SJSA1 (cell line): ENCODE measurements around the gene KCNE5. TPM values are rescaled to one million over a fixed set of nuclear protein-coding genes. Genes with fewer than 3 reads are reported as not detected.
"Not testable (repeated sequence)": the region's sequence is repeated elsewhere in the genome, so short reads cannot be mapped to it uniquely, and the experiment has no call there.

Experiments
- DNase-seq, 2 experiments: peaks; one replicate each; pipeline ENCODE4 v3.0.0-alpha.2; 2015 to 2020; ENCODE audit warnings: low spot score in 2 of 2, low read depth in 1 of 2
- H3K27ac ChIP-seq: fragments of 250-450 bp; sonication (Bioruptor Pico); 2 replicates; pipeline ENCODE4 v1.5.1; 2020; ENCODE audit warnings: mild to moderate bottlenecking, moderate library complexity
- H3K27me3 ChIP-seq: fragments of 250-450 bp; sonication (Bioruptor Pico); replicated peaks from 2 replicates; pipeline ENCODE4 v1.5.1; 2020; ENCODE audit warnings: mild to moderate bottlenecking, moderate library complexity
- H3K36me3 ChIP-seq: fragments of 250-450 bp; sonication (Bioruptor Pico); 2 replicates; pipeline ENCODE4 v1.5.1; 2020; ENCODE audit warnings: mild to moderate bottlenecking
- H3K4me1 ChIP-seq: fragments of 250-450 bp; sonication (Bioruptor Pico); replicated peaks from 2 replicates; pipeline ENCODE4 v1.6.1; 2021; ENCODE audit warnings: mild to moderate bottlenecking
- H3K4me3 ChIP-seq: fragments of 250-450 bp; sonication (Bioruptor Pico); 2 replicates; pipeline ENCODE4 v1.5.1; 2020; ENCODE audit warnings: mild to moderate bottlenecking
- H3K9me3 ChIP-seq: fragments of 250-450 bp; sonication (Bioruptor Pico); replicated peaks from 2 replicates; pipeline ENCODE4 v1.5.1; 2020; ENCODE audit warnings: mild to moderate bottlenecking
- total RNA-seq: library from RNA; depleted of rRNA; stranded (reverse); fragments of >200 nt; shearing (Covaris generic); gene quantifications from 2 replicates; pipeline ENCODE4 v1.2.3, GENCODE V29; 2014

Gene KCNE5
- total RNA-seq, 1 experiment from 2014 or later, result not detected

DNA sequence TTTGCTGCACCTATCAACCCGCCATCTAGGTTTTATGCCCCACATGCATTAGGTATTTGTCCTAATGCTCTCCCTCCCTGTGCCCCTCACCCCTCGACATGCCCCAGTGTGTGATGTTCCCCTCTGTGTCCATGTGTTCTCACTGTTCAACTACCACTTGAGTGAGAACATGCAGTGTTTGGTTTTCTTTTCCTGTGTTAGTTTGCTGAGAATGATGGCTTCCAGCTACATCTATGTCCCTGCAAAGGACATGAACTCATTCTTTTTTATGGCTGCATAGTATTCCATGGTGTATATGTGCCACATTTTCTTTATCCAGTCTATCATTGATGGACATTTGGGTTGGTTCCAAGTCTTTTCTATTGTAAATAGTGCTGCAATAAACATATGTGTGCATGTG is 12.5 kb upstream of the KCNE5 start:
- not testable (repeated sequence) for H3K4me3 ChIP-seq, H3K9me3 ChIP-seq, H3K4me1 ChIP-seq, H3K36me3 ChIP-seq, DNase-seq, H3K27ac ChIP-seq, H3K27me3 ChIP-seq

GRCh38 chrX:109635146-109635545 is 10.2 kb upstream of the KCNE5 start:
- H3K27me3 ChIP-seq, result no peaks in the 10 kb centered on the region
- no peaks in the 10 kb centered on the region for H3K36me3 ChIP-seq
- no peak overlapping the region for H3K27ac ChIP-seq
- H3K9me3 ChIP-seq, result no peaks in the 10 kb centered on the region
- H3K4me1 ChIP-seq, result no peaks in the 10 kb centered on the region
- H3K4me3 ChIP-seq, result no peak overlapping the region
- DNase-seq, result peak in 1 of 2 experiments; percentile 2

DNA sequence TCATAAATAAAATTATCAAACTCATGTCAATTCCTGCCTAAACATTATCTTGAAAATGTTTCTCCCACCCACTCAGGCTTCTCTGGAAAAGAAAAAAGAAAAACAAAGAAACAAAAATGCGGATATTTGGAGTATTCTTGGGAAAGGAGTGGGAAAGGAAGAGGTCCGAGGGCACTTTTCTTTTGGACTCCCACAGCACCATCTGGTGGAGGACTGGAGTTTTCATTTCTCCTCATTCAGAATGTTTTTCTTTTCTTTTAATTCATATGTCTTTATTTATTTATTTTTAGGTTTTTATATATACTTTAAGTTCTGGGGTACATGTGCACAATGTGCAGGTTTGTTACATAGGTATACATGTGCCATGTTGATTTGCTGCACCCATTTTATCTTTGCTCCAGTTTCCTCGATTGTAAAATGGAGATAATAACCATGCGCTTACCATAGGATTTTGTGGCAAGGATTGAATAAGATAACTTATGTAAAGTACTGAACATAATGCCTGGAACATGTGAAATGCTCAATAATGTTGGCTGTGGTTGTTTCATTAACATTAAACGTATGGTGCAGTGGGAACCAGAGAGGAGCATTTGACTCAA is 8.0 kb upstream of the KCNE5 start:
- Histone ChIP-seq H3K27me3 (no peaks in the 10 kb centered on the region), H3K4me3 (no peak overlapping the region), H3K4me1 (no peaks in the 10 kb centered on the region), H3K9me3 (no peaks in the 10 kb centered on the region), H3K36me3 (no peaks in the 10 kb centered on the region), H3K27ac (no peak overlapping the region)
- peak in 1 of 2 experiments; percentile 1 for DNase-seq

DNA sequence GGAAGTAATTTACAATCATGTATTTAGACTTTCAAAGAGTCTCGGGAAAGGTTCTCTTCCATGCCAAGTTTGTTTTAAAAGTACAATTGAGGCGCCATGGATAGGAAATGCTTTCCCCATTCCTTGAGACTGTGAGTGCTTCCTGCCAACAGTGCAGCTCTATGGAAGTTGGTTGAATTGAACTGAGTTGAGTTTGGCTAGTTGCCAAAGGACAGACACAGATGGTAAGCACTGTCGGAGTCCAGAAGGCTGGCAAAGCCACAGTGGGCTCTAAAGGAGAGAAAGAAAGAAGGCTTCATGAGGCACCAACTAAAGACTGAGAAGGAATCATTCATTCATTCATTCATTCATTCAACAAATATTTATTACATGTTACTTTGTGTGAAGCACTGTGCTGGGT is 4.3 kb upstream of the KCNE5 start:
- DNase-seq, result no peak
- no peaks in the 10 kb centered on the region for H3K27me3 ChIP-seq
- H3K9me3 ChIP-seq, result no peaks in the 10 kb centered on the region
- H3K27ac ChIP-seq, result no peak overlapping the region
- H3K36me3 ChIP-seq, result no peaks in the 10 kb centered on the region
- no peak overlapping the region for H3K4me3 ChIP-seq
- H3K4me1 ChIP-seq, result no peaks in the 10 kb centered on the region

DNA sequence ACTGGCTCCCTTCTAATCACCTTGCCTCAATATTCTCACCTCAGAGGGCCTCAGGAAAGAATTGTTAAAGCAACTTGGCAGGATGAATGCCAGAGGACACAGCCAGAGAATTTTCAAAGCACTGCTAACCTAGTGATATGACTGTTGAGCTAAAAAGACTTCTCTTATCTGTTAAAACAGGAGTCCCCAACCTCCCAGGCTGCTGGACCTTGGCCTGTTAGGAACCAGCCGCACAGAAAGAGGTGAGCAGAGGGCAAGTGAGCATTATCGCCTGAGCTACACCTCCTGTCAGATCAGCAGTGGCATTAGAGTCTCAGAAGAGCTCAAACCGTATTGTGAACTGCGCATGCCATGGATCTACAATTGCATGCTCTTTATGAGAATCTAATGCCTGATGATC is 1.7 kb upstream of the KCNE5 start:
- Histone ChIP-seq H3K27ac (no peak overlapping the region), H3K36me3 (no peaks in the 10 kb centered on the region), H3K27me3 (no peaks in the 10 kb centered on the region), H3K4me3 (no peak overlapping the region), H3K9me3 (no peaks in the 10 kb centered on the region), H3K4me1 (no peaks in the 10 kb centered on the region)
- DNase-seq, result no peak

DNA sequence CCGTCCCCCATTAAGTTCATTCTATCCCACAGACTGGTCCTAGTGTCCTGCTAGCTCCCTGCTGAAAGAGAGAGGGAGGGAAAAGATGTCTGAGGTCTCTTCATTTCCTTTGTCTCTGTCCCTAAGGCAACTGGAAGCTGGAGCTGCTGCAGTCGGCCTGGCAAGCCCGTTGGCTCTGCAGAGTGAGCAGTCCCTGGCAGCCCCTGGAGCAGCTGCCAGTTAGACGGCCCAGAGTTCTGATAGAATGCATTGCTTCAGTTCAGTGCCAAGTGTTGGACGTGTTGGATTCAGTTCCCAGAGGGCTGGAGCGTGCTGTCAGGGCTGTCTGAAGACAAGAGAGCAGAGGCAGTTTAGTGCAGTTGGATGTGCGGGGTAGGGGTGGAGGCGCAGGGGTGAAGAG is 975 bp downstream of the KCNE5 start:
- no peaks in the 10 kb centered on the region for H3K9me3 ChIP-seq
- DNase-seq, result no peak
- no peak overlapping the region for H3K27ac ChIP-seq
- H3K27me3 ChIP-seq, result no peaks in the 10 kb centered on the region
- H3K4me1 ChIP-seq, result no peaks in the 10 kb centered on the region
- no peak overlapping the region for H3K4me3 ChIP-seq
- no peaks in the 10 kb centered on the region for H3K36me3 ChIP-seq

DNA sequence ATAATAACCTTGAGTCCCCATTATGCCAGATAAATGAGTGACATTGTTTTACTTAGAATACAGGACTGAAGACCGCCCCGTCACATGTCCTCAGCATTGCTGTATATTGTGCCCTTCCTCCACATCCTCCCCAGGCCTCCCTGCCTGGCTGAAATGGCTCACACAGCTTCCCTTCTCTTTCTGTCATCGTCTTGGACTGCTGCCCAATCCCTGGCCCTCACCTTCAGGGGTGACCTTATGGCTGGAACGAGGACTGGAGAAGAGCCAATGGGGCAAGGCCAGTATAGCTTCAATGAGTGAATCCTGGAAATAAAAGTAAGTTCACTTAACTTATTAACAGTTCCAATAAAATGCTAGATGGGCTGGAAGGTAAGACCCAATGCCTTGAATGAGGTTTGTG is 2.7 kb downstream of the KCNE5 start:
- no peaks in the 10 kb centered on the region for H3K27me3 ChIP-seq
- H3K4me3 ChIP-seq, result no peak overlapping the region
- no peaks in the 10 kb centered on the region for H3K4me1 ChIP-seq
- DNase-seq, result no peak
- no peaks in the 10 kb centered on the region for H3K36me3 ChIP-seq
- H3K9me3 ChIP-seq, result no peaks in the 10 kb centered on the region
- no peak overlapping the region for H3K27ac ChIP-seq

DNA sequence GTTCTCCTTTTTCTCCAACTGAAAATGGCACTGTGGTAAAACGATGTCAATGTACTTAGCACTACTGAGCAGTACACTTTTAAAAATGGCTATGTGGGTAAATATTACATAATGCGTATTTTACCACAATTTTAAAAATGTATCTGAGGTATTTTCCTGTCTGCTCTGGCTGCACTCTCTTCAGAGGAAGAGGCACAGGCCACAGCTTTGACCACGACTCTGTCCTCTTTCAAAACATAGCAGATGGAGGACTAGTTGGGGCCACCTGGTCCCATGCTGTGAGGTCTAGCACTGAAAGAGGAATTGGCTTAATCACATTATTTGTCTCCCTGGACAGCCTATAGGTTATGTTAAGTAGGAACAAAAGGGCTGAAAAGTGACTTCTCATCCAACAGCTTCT is 5.2 kb downstream of the KCNE5 start:
- H3K4me3 ChIP-seq, result no peak overlapping the region
- DNase-seq, result no peak
- no peaks in the 10 kb centered on the region for H3K27me3 ChIP-seq
- no peak overlapping the region for H3K27ac ChIP-seq
- H3K4me1 ChIP-seq, result no peaks in the 10 kb centered on the region
- H3K36me3 ChIP-seq, result no peaks in the 10 kb centered on the region
- no peaks in the 10 kb centered on the region for H3K9me3 ChIP-seq

- DNase-seq, result no peak
- H3K9me3 ChIP-seq, result no peaks in the 10 kb centered on the region
- H3K36me3 ChIP-seq, result no peaks in the 10 kb centered on the region
- H3K27ac ChIP-seq, result no peak overlapping the region
- H3K4me3 ChIP-seq, result no peak overlapping the region
- H3K27me3 ChIP-seq, result no peaks in the 10 kb centered on the region
- no peaks in the 10 kb centered on the region for H3K4me1 ChIP-seq
These were observed 10.0 kb downstream of the KCNE5 start for GRCh38 chrX:109614951-109615350.

GRCh38 chrX:109601486-109601885 is 23.5 kb downstream of the KCNE5 start:
- DNase-seq, result no peak
- Histone ChIP-seq H3K4me3 (no peak overlapping the region), H3K4me1 (no peaks in the 10 kb centered on the region), H3K27me3 (no peaks in the 10 kb centered on the region), H3K9me3 (no peaks in the 10 kb centered on the region), H3K27ac (no peak overlapping the region), H3K36me3 (no peaks in the 10 kb centered on the region)

GRCh38 chrX:109600237-109600651 is 24.7 kb downstream of the KCNE5 start:
- Histone ChIP-seq H3K4me1 (no peaks in the 10 kb centered on the region), H3K27me3 (no peaks in the 10 kb centered on the region), H3K36me3 (no peaks in the 10 kb centered on the region), H3K9me3 (no peaks in the 10 kb centered on the region), H3K4me3 (no peak overlapping the region), H3K27ac (no peak overlapping the region)
- no peak for DNase-seq

DNA sequence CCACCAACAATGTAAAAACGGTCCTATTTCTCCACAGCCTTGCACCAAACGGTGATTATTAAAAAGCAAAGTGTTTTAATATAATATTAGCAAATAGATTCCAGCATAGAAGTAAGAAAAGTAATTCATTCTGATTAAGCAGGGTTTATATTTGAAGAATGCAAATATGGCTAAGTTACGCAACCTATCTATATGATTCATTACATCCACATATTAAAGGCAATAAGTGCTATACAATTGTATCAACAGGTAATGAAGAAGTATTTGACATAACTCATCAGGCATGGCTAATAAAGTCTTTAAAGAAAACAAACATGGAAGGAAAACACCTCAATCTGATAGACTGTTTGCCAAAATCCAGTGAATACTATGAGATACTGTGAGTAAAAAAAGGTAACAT is 29.0 kb downstream of the KCNE5 start:
- H3K36me3 ChIP-seq, result no peaks in the 10 kb centered on the region
- H3K27ac ChIP-seq, result no peak overlapping the region
- no peaks in the 10 kb centered on the region for H3K9me3 ChIP-seq
- H3K4me3 ChIP-seq, result no peak overlapping the region
- H3K4me1 ChIP-seq, result no peaks in the 10 kb centered on the region
- no peak for DNase-seq
- H3K27me3 ChIP-seq, result no peaks in the 10 kb centered on the region

DNA sequence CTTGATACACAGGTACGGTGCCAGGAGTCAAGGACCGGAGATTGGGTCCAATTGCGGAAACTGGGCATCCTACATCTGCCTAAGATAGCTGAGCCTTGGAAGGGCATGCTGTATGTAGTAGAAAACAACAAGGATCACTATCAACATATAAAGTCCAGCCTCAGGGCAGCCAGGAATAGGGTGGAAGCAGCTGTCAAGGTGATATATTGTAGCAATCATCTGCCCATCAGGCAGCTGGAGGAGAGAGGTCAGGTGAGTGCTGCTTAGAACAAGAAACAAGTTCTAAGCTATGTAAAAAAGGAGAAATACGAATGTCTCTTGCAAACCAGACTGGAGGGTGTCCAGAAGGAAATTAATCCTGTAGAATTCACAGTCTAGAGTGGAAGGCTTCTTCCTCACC is 34.8 kb downstream of the KCNE5 start:
- Histone ChIP-seq H3K9me3 (no peaks in the 10 kb centered on the region), H3K4me1 (no peaks in the 10 kb centered on the region), H3K27ac (no peak overlapping the region), H3K36me3 (no peaks in the 10 kb centered on the region), H3K27me3 (no peaks in the 10 kb centered on the region), H3K4me3 (no peak overlapping the region)
- DNase-seq, result no peak

DNA sequence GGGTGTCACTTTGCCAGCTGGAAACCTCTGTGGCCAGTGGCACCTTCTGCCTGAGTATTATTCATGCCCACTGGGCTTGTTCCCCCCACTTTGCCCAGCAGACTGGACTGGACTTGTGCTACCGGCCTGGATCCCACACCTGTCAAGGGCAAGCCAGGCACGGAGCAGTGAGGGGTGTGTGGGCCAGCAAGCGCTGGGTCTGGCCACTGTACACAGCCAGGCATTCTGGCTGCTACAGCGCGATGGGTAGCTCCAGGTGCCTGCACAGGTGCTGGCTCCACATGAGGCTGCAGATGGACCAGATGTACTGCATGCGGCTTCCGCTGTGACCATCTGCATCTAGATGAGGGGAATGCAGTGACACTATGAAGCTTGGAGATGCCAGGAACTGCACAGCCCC is 39.5 kb downstream of the KCNE5 start:
- no peak for DNase-seq
- Histone ChIP-seq H3K27ac (no peak overlapping the region), H3K9me3 (no peaks in the 10 kb centered on the region), H3K4me1 (no peaks in the 10 kb centered on the region), H3K36me3 (no peaks in the 10 kb centered on the region), H3K4me3 (no peak overlapping the region), H3K27me3 (no peaks in the 10 kb centered on the region)

DNA sequence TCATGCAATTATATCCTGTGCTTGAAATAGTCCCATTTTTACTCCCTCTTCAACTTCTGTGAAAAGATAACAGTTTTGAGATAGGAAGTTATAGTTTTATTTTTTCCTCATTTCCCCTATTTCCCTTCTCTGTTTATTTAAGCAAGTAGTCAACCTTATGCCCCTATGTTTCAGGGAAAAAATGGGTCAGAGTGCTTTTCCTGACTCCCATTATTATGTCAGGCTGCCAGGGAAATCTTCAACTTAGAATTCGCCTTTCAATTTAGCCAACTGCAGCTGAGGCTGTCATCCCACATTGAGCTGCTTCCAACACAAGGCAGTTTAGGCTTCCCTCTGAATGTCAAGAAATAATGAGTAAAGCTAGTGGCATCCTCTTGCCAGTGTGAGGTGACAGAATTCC is 46.1 kb downstream of the KCNE5 start:
- DNase-seq, result no peak
- Histone ChIP-seq H3K4me3 (no peak overlapping the region), H3K36me3 (no peaks in the 10 kb centered on the region), H3K27ac (no peak overlapping the region), H3K9me3 (no peaks in the 10 kb centered on the region), H3K27me3 (no peaks in the 10 kb centered on the region), H3K4me1 (no peaks in the 10 kb centered on the region)
